Omental fat pad (tissue), 4 donors: ENCODE results near the gene ZNF831. TPM values are rescaled to one million over a fixed set of nuclear protein-coding genes. Genes with fewer than 3 reads are reported as not detected.

Experiments used
- ATAC-seq: fragments of 150-250 bp; one replicate; pipeline ENCODE4 v1.9.1; 2016; ENCODE audit warnings: mild to moderate bottlenecking, moderate library complexity; ENCODE audit not compliant: low FRiP score
- DNase-seq: peaks from one replicate; pipeline ENCODE4 v3.0.0-alpha.2; 2019; ENCODE audit warnings: low spot score
- CTCF ChIP-seq, 3 donors: fragments of 450-650 bp; IDR thresholded peaks; one replicate each; pipeline ENCODE4 v1.5.1; 2016 to 2017; ENCODE audit warnings: antibody characterized with exemption in 3 of 3, mild to moderate bottlenecking in 3 of 3, moderate library complexity in 2 of 3
- total RNA-seq, 4 donors: library from RNA; depleted of rRNA; stranded (reverse); fragments of >200 nt; gene quantifications; one replicate each; pipeline ENCODE4 v1.1.0, GENCODE V29; 2016

The ZNF831 gene
- total RNA-seq, 4 donors from 2014 or later, result 1.3 to 3.6 (median 2.0) TPM

DNA sequence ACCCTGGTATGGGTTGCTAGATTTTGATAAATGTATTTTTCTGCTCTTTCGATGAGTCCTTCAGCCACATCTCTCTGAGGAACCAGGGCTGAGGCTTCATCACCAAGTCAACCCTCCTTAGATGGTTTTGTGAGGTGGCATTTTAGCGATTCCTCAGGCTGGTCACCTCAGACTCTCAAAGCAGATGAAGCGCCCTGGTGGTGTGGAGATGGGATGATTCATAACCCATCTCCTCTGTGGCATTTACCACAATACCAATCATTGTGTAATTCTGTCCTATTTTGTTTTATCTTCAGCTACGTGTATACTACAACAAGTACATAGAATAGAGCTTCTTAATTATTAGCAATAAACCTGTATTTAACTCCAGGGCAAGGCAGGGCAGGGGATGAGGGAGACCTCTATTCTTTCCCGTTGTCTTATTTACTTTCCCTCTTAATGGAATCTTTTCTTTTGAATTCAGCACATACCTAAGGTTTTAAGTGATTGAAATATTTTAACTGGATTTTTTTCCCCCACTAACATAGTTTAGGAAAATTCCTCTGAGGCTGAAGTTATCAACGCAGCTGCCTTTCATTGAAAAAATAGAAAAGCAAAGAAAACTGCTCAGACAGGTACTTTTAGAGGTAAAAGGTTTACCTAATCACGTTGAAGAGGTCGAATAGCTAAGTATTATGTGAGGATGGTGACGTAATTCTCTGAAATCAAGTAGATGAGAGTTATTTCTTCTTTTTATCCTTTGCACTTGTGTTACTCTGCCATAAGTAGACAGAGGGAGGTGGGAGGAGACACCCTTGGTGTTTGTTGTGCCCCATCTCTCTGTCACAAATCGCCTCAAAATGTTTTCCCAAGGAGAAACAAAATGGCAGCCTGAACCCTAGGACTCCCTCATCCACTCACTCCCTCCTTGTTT is 79.3 kb downstream of the ZNF831 start:
- ATAC-seq, result no peak
- TF ChIP-seq CTCF (IDR thresholded peaks at IDR 0.05), result no peak

GRCh38 chr20:59246691-59247400 is 83.2 kb downstream of the ZNF831 start:
- no peak for TF ChIP-seq CTCF (IDR thresholded peaks at IDR 0.05)
- ATAC-seq (no peak), DNase-seq (no peak)

More for the DNA sequence above, 79.3 kb downstream of the ZNF831 start:
- DNase-seq, result no peak

DNA sequence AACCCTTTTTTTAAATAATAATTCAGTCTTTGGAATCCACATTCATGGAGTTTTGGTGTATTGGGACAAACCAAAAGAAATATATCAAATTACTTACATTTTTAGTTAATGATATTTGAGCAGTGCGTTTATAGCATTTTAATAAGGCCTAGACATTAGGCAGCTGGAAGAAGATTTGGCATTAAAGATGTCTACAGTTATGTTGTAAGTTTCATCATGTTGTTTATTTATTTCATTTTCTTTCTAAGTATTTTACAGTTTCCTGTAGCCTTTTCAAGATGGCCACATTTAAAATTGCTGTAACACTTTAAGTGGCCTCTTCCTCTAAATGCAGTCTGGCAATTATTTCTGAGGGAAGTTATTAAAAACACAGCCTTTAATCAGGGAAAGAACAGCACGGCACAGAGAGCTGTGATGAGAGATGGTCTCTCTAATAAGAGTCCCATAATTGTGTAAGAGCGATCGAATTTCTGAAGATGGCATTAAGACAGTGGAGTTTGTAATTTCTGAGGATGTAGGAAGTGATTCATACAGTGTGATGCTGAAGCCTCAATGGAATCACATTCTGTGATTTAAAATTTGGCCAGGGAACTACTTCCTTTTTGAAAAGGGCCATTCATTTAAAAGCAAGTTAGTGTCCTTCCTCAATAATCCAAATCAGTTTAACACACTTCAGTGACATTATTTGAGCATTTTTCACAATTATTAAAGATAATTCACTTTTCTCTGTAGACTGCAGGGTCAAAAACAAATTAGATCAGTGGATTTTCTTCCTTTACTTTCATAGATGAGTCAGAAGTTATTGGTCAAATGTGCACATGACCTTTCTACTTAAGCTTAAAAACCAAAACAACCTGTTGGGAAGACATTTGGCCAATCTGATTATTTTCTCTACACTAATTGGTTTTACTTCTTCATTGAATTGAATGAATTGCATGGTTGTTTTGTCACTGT is 84.4 kb downstream of the ZNF831 start:
- no peak for DNase-seq
- no peak for ATAC-seq
- TF ChIP-seq CTCF (IDR thresholded peaks at IDR 0.05), result no peak

GRCh38 chr20:59250293-59250692 is 86.7 kb downstream of the ZNF831 start:
- TF ChIP-seq CTCF (IDR thresholded peaks at IDR 0.05), result no peak
- DNase-seq (no peak), ATAC-seq (no peak)

GRCh38 chr20:59253325-59253724 is 89.7 kb downstream of the ZNF831 start:
- no peak for ATAC-seq
- TF ChIP-seq CTCF (IDR thresholded peaks at IDR 0.05), result no peak
- DNase-seq, result no peak

DNA sequence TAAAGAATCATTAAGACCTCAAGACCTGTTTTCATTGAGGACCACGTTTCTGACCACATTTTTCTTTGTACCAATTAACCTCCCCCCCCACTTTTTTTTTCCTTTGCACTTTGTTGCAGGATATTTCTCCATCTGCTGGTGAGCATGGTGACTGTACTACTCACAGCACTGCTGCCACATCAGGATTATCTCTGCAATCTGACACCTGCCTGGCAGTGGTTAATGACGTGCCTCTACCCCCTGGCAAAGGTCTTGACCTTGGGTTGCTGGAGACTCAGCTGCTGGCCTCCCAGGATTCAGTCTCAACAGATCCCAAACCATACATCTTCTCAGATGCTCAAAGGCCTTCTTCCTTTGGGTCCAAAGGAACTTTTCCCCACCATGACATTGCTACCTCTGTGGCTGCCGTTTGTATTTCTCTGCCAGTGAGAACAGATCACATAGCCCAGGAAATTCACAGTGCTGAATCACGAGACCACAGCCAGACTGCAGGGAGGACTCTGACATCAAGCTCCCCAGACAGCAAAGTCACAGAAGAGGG is 90.2 kb downstream of the ZNF831 start:
- no peak for TF ChIP-seq CTCF (IDR thresholded peaks at IDR 0.05)
- DNase-seq (no peak), ATAC-seq (no peak)
